GM12878 (cell line): ENCODE data around the gene COL5A1. TPM values are rescaled to one million over a fixed set of nuclear protein-coding genes. Genes with fewer than 3 reads are reported as not detected.

Experiments used
- ATAC-seq: fragments of 200-7000 bp; cut with Tn5 transposase; 3 replicates; pipeline ENCODE4 v1.9.1; 2020; ENCODE audit warnings: mild to moderate bottlenecking, moderate library complexity
- BruUV-seq: library from RNA; stranded (reverse); fragments of 400-500 nt; replicated peaks from 2 replicates; lab custom pipeline; 2021; lab: Mats Ljungman, UMichigan
- CTCF ChIA-PET: fragments of 300-600 bp; sonication (Branson Sonifier 250); formaldehyde crosslinking; extraction: SDS; loops from one replicate; lab custom pipeline; 2021; ENCODE audit warnings: inconsistent platforms; lab: Yijun Ruan, JAX
- POLR2A ChIA-PET: fragments of 350-600 bp; formaldehyde crosslinking; extraction: SDS; loops from one replicate; lab custom pipeline; 2021; ENCODE audit warnings: inconsistent platforms; lab: Charles Lee
- RAD21 ChIA-PET: fragments of 300-600 bp; sonication (Branson Sonifier 250); formaldehyde crosslinking; loops from one replicate; lab custom pipeline; 2023; ENCODE audit warnings: antibody characterized with exemption; ENCODE audit not compliant: unreplicated experiment; lab: Charles Lee
- SMC1A ChIA-PET: fragments of 300-600 bp; sonication (Branson Sonifier 250); formaldehyde crosslinking; loops from one replicate; lab custom pipeline; 2023; ENCODE audit not compliant: unreplicated experiment, uncharacterized antibody; lab: Charles Lee
- DNase-seq: peaks from one replicate; pipeline ENCODE4 v3.0.0-alpha.2; 2011; ENCODE audit warnings: low read depth, low spot score
- FAIRE-seq: peaks from 3 replicates; lab custom pipeline; 2011; peaks lifted over from hg19 to GRCh38; lab: Jason Lieb, UNC
- H2AFZ ChIP-seq: 2 replicates; pipeline ENCODE4 v1.6.0; 2011; ENCODE audit warnings: low read depth, low read length, control low read depth; ENCODE audit not compliant: control insufficient read depth
- H3K27ac ChIP-seq: 2 replicates; pipeline ENCODE4 v1.5.1; 2011; ENCODE audit warnings: control low read depth; ENCODE audit not compliant: control insufficient read depth, insufficient read depth
- H3K27me3 ChIP-seq, 2 experiments: replicated peaks in 1 of 2; 2 replicates each; pipeline versions ENCODE4 v1.6.0 to v1.6.1; 2011; ENCODE audit warnings: low read length in 1 of 2; ENCODE audit not compliant: control insufficient read depth in 2 of 2, insufficient read depth in 2 of 2
- H3K36me3 ChIP-seq, 2 experiments: 2 replicates each; pipeline ENCODE4 v1.5.1; 2011; ENCODE audit warnings: low read length in 1 of 2; ENCODE audit not compliant: control insufficient read depth in 2 of 2, insufficient read depth in 2 of 2
- H3K4me1 ChIP-seq: 2 replicates; pipeline ENCODE4 v1.6.1; 2011; ENCODE audit warnings: mild to moderate bottlenecking, low read length, moderate library complexity, mixed read lengths; ENCODE audit not compliant: control insufficient read depth, insufficient read depth
- H3K4me2 ChIP-seq: 2 replicates; pipeline ENCODE4 v1.6.0; 2011; ENCODE audit warnings: control low read depth; ENCODE audit not compliant: control insufficient read depth, insufficient read depth
- H3K4me3 ChIP-seq: fragments of 200-600 bp; sonication (generic); 2 replicates; pipeline ENCODE4 v1.5.1; 2016
- H3K79me2 ChIP-seq: 2 replicates; pipeline ENCODE4 v1.6.0; 2011; ENCODE audit warnings: low read length; ENCODE audit not compliant: control insufficient read depth, insufficient read depth
- H3K9ac ChIP-seq: 2 replicates; pipeline ENCODE4 v1.8.0; 2011; ENCODE audit warnings: low read length, control low read depth, mixed read lengths; ENCODE audit not compliant: control insufficient read depth, insufficient read depth
- H3K9me3 ChIP-seq: replicated peaks from 3 replicates; pipeline ENCODE4 v1.5.1; 2011; ENCODE audit warnings: mild to moderate bottlenecking, low read length; ENCODE audit not compliant: control insufficient read depth, insufficient read depth
- H4K20me1 ChIP-seq: 2 replicates; pipeline ENCODE4 v1.6.0; 2011; ENCODE audit not compliant: control insufficient read depth, insufficient read depth
- BCL11A ChIP-seq: IDR thresholded peaks from 2 replicates; pipeline ENCODE4 v1.6.1; 2011; ENCODE audit warnings: low read depth, low read length
- CEBPB ChIP-seq, 2 experiments: fragments of 150-350 bp in 1 of 2; IDR thresholded peaks; 2 replicates each; pipeline ENCODE4 v1.6.1; 2012 to 2014; ENCODE audit warnings: low read depth in 2 of 2, low read length in 2 of 2, borderline replicate concordance in 1 of 2, inconsistent platforms in 1 of 2
- EZH2 ChIP-seq: IDR thresholded peaks from 2 replicates; pipeline ENCODE4 v1.6.1; 2012; ENCODE audit warnings: low read depth, mild to moderate bottlenecking, control low read depth, inconsistent platforms, low read length, borderline replicate concordance; ENCODE audit not compliant: control insufficient read depth
- IRF5 ChIP-seq: fragments of 450-650 bp; IDR thresholded peaks from 2 replicates; pipeline ENCODE4 v1.6.1; 2017; ENCODE audit warnings: borderline replicate concordance
- MXI1 ChIP-seq: fragments of 150-350 bp; IDR thresholded peaks from 2 replicates; pipeline ENCODE4 v1.6.1; 2011; ENCODE audit warnings: low read depth, mild to moderate bottlenecking, inconsistent platforms, low read length, improper control_type of control experiment
- PML ChIP-seq: IDR thresholded peaks from 2 replicates; pipeline ENCODE4 v1.6.1; 2012; ENCODE audit warnings: low read length, inconsistent platforms
- POLR2A ChIP-seq: IDR thresholded peaks from 2 replicates; pipeline ENCODE4 v1.6.1; 2011; ENCODE audit warnings: low read depth, mild to moderate bottlenecking, low read length
- RB1 ChIP-seq: fragments of 450-650 bp; formaldehyde crosslinking; IDR thresholded peaks from 2 replicates; pipeline ENCODE4 v1.6.1; 2017; ENCODE audit warnings: mild to moderate bottlenecking, borderline replicate concordance
- RELA ChIP-seq: fragments of 450-650 bp; IDR thresholded peaks from 2 replicates; pipeline ENCODE4 v1.8.0; 2014; ENCODE audit warnings: borderline replicate concordance; ENCODE audit not compliant: partially characterized antibody
- SKIL ChIP-seq: fragments of 450-650 bp; IDR thresholded peaks from 2 replicates; pipeline ENCODE4 v1.6.1; 2017; ENCODE audit warnings: mild to moderate bottlenecking, low read depth, inconsistent platforms; ENCODE audit not compliant: poor library complexity, severe bottlenecking
- SREBF1 ChIP-seq: IDR thresholded peaks from 2 replicates; pipeline ENCODE4 v1.6.1; 2012; ENCODE audit warnings: mild to moderate bottlenecking, low read length
- SUZ12 ChIP-seq: fragments of 200-600 bp; sonication (generic); IDR thresholded peaks from one replicate; pipeline ENCODE4 v1.6.1; 2018; ENCODE audit warnings: antibody characterized with exemption, mild to moderate bottlenecking; ENCODE audit not compliant: unreplicated experiment
- TAF1 ChIP-seq: IDR thresholded peaks from 2 replicates; pipeline ENCODE4 v1.6.1; 2011; ENCODE audit warnings: mild to moderate bottlenecking, low read depth, low read length, borderline replicate concordance
- ZBED1 ChIP-seq: IDR thresholded peaks from 2 replicates; pipeline ENCODE4 v1.6.1; 2016; ENCODE audit warnings: borderline replicate concordance
- ZNF274 ChIP-seq: IDR thresholded peaks from one replicate; pipeline ENCODE4 v1.8.0; 2011; ENCODE audit not compliant: insufficient read length, insufficient read depth
- ZNF622 ChIP-seq: fragments of 450-650 bp; IDR thresholded peaks from 2 replicates; pipeline ENCODE4 v1.6.1; 2017; ENCODE audit warnings: mild to moderate bottlenecking, inconsistent platforms
- ZZZ3 ChIP-seq: IDR thresholded peaks from 2 replicates; pipeline ENCODE4 v1.6.1; 2011; ENCODE audit warnings: low read depth; ENCODE audit not compliant: control insufficient read depth, insufficient read length
- WGBS: methylation state at CpG from one replicate; pipeline ENCODE4 v1.1.6; 2016; ENCODE audit warnings: low lambda C conversion rate; ENCODE audit not compliant: insufficient replicate concordance, insufficient coverage; ENCODE audit errors: missing lambda C conversion rate; 5-methylcytosine and 5-hydroxymethylcytosine counted together
- in situ Hi-C: fragments of 300-500 bp; cut with MboI; formaldehyde crosslinking; loops from 9 replicates; pipeline ENCODE4 v1.14.3; 2018; ENCODE audit warnings: mixed read lengths
- intact Hi-C: fragments of 100-400 bp; cut with micrococcal nuclease; formaldehyde crosslinking; loops from one replicate; pipeline ENCODE4 v1.14.2; 2022; ENCODE audit not compliant: unreplicated experiment
- polyA plus RNA-seq, 11 experiments: library from polyadenylated mRNA; depleted of rRNA in 4 of 11; unstranded in 6 of 11; stranded (reverse) in 5 of 11; fragments of >200 nt; fragmentation: Nextera tagmentation in 4 of 11; fragmentation: Illumina TruSeq in 1 of 11; extraction: Ambion mirVana in 4 of 11; extraction: Trizol in 1 of 11; gene quantifications; 1 replicate in 1 of 11; 2 replicates in 10 of 11; pipeline versions ENCODE4 v1.2.1 to v1.2.3, GENCODE V29; 2011 to 2016; ENCODE audit warnings: inconsistent platforms in 2 of 11, missing spikeins in 2 of 11, low read depth in 1 of 11
- total RNA-seq, 4 experiments: library from RNA; depleted of rRNA in 3 of 4; stranded (reverse); fragments of >200 nt in 3 of 4; fragmentation: Illumina TruSeq in 1 of 4; extraction: Trizol in 1 of 4; gene quantifications; 2 replicates each; pipeline versions ENCODE4 v1.2.1 to v1.2.3, GENCODE V29; 2013 to 2021
- TF ChIP-seq, protein P1 (sequence below): IDR thresholded peaks from 2 replicates; pipeline ENCODE4 v1.6.1; 2011; ENCODE audit warnings: low read depth, low read length, improper control_type of control experiment, borderline replicate concordance
- TF ChIP-seq, protein P2 (sequence below): fragments of 450-650 bp; IDR thresholded peaks from 2 replicates; pipeline ENCODE4 v1.6.1; 2014; ENCODE audit warnings: mild to moderate bottlenecking

COL5A1 gene
- total and polyA plus RNA-seq, 10 of the 15 experiments (the other 5 are each of a cell fraction or from before 2014, with no cell fraction given): under 0.01 to 0.15 (median 0.13) TPM; not detected in 4

- SMC1A ChIA-PET: no interaction called here
- WGBS: 35% methylated on average over 1 of the region's 1 CpG
- TF ChIP-seq RB1 (no peak), IRF5 (no peak), CEBPB (IDR thresholded peaks at IDR 0.05; ENCODE audit: borderline replicate concordance in 1 of 2, low read depth in 2 of 2, low read length in 2 of 2) (no peak), SKIL (no peak), SUZ12 (no peak), PML (no peak), ZNF622 (no peak), SREBF1 (no peak), MXI1 (no peak), POLR2A (no peak), EZH2 (no peak), RELA (no peak), ZBED1 (no peak), TAF1 (no peak), BCL11A (no peak), ZNF274 (no peak), ZZZ3 (no peak)
- TF ChIP-seq, protein P1, sequence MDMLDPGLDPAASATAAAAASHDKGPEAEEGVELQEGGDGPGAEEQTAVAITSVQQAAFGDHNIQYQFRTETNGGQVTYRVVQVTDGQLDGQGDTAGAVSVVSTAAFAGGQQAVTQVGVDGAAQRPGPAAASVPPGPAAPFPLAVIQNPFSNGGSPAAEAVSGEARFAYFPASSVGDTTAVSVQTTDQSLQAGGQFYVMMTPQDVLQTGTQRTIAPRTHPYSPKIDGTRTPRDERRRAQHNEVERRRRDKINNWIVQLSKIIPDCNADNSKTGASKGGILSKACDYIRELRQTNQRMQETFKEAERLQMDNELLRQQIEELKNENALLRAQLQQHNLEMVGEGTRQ: no peak
- TF ChIP-seq, protein P2, sequence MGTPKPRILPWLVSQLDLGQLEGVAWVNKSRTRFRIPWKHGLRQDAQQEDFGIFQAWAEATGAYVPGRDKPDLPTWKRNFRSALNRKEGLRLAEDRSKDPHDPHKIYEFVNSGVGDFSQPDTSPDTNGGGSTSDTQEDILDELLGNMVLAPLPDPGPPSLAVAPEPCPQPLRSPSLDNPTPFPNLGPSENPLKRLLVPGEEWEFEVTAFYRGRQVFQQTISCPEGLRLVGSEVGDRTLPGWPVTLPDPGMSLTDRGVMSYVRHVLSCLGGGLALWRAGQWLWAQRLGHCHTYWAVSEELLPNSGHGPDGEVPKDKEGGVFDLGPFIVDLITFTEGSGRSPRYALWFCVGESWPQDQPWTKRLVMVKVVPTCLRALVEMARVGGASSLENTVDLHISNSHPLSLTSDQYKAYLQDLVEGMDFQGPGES: no peak
These were observed 205.1 kb downstream of the COL5A1 start for GRCh38 chr9:134846699-134847098.

More at GRCh38 chr9:134846699-134847098, 205.1 kb downstream of the COL5A1 start:
- Histone ChIP-seq H3K4me1 (no peaks in the 10 kb centered on the region), H3K9ac (no peak overlapping the region), H3K36me3 (no peaks in the 10 kb centered on the region), H3K9me3 (peaks cover 8% of the 10 kb centered on the region; the same call in 2 of the 3 replicates), H4K20me1 (no peaks in the 10 kb centered on the region), H3K79me2 (no peaks in the 10 kb centered on the region), H3K4me2 (no peak overlapping the region), H2AFZ (no peak overlapping the region), H3K27ac (no peak overlapping the region), H3K4me3 (no peak overlapping the region), H3K27me3 (no peaks in the 10 kb centered on the region)
- in situ Hi-C loops (no loop called here), intact Hi-C loops (no loop called here)
- ChIA-PET POLR2A (no interaction called here), CTCF (no interaction called here), RAD21 (no interaction called here)
- ATAC-seq (no peak), DNase-seq (no peak), FAIRE-seq (no peak)
- BruUV-seq: no TSS peak
